HG02884 (cell line): ENCODE results near the gene NPBWR2.

Experiments
- ATAC-seq: cut with Tn5 transposase; IDR thresholded peaks from one replicate; pipeline ENCODE4 v1.9.1; 2021; ENCODE audit warnings: mild to moderate bottlenecking, moderate library complexity; ENCODE audit not compliant: unreplicated experiment

Gene NPBWR2, protein sequence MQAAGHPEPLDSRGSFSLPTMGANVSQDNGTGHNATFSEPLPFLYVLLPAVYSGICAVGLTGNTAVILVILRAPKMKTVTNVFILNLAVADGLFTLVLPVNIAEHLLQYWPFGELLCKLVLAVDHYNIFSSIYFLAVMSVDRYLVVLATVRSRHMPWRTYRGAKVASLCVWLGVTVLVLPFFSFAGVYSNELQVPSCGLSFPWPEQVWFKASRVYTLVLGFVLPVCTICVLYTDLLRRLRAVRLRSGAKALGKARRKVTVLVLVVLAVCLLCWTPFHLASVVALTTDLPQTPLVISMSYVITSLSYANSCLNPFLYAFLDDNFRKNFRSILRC

GRCh38 chr20:64106981-64107735, at the start of gene NPBWR2:
TSS of gene NPBWR2 (minus strand) at chr20:64107565. CDS start at chr20:64106831, 734 bp downstream.
- ATAC-seq = no peak

GRCh38 chr20:64156136-64156885, 48.9 kb upstream of the NPBWR2 start:
- ATAC-seq = no peak

DNA sequence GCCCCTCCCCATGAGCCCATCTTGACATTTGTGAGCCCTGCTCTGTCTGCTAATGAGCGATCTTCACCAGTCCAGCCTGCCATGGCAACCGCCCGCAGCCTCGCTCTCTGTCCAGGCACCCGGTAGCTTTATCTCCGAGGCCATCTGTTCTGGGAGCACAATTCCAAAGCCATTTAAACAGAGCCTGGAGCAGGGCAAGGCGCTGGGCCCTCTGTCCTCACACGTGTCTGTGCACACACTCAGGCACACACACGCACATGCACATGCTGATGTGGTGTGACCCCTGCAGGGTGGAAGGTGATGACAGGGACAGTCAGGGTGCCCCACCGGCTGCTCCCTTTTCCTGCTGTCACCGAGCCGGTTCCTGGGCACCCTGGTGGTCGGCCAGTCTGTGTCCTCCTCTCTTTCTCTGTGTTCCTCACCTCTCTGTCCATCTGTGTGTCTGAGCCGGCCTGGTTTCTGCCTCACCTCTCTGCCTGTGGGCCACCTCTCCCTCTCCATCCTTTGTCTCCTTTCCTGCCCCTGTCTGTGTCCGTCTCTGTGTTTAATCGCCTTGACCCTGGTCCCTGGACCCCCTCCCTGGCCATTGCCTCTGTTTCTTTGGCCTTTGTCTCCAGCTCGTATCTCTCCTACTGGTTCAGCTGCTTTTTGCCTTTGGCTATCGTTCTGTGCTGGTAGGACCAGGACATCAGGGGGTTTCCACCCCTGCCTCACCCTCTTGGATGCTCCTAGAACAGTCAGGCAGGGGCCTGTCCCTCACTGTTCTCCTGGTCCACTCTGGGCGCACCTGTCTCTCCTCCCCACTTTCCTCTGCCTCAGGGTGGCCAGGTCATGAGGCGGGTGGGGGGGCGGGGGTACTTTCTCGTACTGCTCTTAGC, 48.1 kb upstream of the NPBWR2 start:
- no peak for ATAC-seq

- ATAC-seq = no peak
Observed at GRCh38 chr20:64154590-64155257, 47.4 kb upstream of the NPBWR2 start.

GRCh38 chr20:64153861-64154589, 46.7 kb upstream of the NPBWR2 start:
- no peak for ATAC-seq

GRCh38 chr20:64153410-64153809, 46.0 kb upstream of the NPBWR2 start:
- ATAC-seq = no peak

- no peak for ATAC-seq
Observed at GRCh38 chr20:64152906-64153305, 45.5 kb upstream of the NPBWR2 start.

- no peak for ATAC-seq
Observed at GRCh38 chr20:64151633-64152530, 44.5 kb upstream of the NPBWR2 start.

DNA sequence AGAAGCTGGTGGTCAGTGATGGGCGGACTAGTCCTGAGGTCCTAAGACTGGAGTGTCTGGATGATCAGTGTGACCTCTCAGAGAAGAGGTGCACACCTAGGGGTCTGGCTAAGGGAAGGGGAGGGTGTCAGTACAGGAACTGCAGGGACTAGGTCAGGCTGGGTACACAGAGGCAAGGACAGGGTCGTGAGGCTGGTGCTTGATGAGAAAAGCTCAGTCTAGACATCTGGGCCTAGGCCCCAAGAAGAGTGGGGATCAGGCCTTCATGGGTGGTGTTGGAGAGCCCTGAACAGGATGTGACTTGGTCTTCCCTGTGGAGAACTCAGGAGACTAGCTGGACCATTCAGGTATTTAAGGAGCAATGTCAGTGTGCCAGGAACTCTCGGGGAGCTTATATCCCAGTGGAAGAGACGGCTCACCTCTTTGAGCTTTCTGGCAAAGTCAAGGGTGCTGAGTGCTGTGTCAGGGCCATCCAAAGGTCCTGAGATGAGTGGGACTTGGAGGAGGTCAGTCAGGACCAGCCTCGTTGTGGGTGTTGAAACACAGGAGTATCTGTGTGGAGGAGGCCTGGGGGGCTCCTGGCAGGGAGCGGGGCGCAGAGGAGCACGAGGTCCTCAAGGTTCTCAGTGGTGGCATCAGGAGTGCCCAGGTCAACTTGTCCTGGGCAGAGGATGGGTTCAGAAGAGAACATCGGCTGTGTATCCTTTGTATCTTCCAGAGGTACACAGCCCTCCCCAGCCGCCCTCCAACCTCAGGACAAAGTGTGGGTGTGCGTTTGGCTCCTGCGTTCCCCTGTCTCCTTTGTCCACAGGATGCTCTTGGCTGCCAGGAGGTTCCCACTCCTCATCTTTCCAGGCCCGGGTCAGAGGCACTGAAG, 43.6 kb upstream of the NPBWR2 start:
- no peak for ATAC-seq

DNA sequence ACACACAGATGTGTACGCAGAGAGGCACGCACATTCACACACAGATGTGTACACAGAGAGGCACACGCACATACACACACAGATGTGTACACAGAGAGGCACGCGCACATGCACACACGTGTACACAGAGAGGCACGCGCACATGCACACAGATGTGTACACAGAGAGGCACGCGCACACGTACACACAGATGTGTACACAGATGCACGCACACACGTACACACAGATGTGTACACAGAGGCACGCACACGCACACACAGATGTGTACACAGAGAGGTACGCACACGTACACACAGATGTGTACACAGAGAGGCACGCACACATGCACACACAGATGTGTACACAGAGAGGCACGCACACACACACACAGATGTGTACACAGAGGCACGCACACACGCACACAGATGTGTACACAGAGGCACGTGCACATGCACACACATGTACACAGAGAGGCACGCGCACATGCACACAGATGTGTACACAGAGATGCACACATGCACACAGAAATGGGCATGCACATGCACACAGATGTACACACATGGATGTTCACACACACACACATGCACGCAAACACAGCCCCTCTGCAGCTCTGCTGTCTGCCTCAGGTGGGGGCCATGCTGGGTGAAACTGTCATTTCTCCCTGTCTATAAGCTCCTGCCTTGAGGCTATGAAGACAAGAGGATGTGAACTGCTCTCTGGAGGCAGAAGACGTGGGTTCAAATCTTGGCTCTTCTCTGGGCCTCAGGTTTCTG, 42.6 kb upstream of the NPBWR2 start:
- ATAC-seq = no peak

DNA sequence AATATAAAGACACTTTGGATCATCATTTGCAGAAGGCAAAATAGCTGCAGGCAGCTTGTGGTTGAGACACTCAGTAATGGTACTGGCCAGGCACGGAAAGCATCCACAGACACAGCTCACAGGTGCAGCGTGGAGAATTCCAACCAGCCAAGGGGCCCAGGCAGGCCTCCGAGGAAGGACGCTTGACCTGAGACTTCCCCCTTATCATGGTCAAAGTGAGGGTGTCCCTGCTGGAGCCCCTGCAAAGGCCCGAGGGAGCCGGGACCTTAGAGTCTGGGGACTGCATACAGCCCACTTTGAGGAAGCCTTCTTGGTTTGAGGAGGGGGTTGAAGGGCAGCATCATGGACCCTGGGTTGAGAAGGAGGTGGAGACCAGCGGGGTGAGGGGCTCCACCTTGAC, 41.8 kb upstream of the NPBWR2 start:
- ATAC-seq = no peak

DNA sequence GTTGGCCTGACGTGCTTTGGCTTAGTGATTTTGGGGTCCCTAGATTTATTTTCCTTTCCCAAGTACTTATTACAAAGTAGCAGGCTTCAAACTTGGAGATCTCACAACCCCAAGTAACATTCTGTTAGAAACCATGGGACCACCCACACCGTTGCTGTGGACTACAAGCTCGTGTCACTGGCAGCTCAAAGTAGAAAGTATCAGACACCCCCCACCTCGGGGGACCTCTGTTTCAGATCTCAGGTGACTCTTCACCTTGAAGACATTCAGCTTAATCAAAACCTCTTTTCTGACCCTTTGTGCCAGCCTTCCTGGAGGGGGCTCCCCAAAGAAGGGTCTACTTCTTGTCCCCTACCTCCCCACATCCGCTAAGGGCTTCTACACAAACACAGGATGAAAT, 41.2 kb upstream of the NPBWR2 start:
- no peak for ATAC-seq

- no peak for ATAC-seq
Observed at GRCh38 chr20:64146936-64147477, 39.6 kb upstream of the NPBWR2 start.

DNA sequence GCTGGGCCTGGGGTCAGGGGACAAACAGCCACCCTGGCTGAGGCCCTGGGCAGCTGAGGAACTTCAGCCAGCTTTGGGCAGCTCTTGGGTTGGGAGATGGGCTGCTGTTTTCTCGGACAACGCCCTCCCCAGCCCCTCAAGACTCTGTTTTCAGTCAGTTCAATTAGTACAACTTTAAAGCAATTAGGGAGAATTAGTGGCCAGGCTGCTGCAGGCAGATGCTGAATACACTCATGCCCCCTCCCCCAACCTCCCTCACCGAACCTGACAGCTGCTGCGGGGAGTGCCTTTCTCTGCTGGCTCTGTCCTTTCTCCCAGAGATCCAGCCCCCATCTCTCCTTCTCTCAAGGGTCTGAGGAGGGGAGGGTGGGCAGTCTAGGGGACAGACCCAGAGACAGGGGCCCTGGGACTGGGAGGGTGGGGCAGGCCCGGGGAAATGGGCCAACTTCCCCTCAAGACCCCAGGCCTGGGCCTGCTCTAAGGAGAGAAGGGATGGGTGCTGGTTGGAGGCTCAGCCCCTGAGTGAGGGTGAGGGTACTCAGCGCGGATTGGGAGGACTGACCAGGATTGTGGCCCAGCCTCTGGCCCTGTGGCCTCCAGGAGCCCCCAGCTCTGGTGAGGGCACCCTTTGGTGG, 39.1 kb upstream of the NPBWR2 start:
- ATAC-seq = no peak

- ATAC-seq = no peak
Observed at GRCh38 chr20:64145458-64146300, 38.3 kb upstream of the NPBWR2 start.
